ENCODE results near the gene GPR35.

Gene GPR35

GRCh38 chr2:240589850-240590525 lies 35.3 kb upstream of the GPR35 start:
- DNase-seq, result no peak

DNA sequence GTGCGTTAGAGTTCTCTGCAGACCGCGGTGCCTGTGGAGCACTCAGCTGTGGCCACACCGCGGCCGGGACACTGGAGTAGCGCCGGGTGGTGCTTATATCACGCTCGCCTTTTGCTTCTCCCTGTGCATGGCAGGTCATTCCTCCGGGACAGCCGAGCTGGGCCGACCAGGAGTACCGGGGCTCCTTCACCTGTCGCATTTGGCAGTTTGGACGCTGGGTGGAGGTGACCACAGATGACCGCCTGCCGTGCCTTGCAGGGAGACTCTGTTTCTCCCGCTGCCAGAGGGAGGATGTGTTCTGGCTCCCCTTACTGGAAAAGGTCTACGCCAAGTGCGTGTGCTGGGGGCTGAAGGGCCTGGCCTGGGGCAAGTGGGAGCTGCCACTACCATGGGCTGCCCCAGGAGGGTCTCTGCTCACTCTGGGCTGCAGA lies 34.6 kb upstream of the GPR35 start:
- no peak for DNase-seq

DNA sequence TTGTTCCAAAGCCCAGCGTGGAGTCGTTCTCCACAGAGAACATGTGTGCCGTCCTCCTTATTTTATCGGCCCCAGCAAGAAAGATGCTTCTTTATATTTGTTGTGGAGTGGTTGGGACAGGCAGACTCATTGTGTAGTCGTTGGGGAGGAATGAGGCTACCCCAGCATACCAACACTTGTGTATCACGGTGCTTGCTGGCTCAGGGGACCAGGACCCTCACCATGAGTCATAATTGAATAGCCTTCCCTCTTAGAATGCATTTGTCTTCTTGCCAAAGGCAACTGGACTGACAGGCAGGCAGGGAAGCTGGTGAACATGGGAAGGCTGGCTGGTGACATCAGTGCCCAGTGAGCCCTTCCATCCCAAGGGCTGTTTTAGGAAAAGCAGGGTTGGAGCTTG lies 34.1 kb upstream of the GPR35 start:
- no peak for DNase-seq

DNA sequence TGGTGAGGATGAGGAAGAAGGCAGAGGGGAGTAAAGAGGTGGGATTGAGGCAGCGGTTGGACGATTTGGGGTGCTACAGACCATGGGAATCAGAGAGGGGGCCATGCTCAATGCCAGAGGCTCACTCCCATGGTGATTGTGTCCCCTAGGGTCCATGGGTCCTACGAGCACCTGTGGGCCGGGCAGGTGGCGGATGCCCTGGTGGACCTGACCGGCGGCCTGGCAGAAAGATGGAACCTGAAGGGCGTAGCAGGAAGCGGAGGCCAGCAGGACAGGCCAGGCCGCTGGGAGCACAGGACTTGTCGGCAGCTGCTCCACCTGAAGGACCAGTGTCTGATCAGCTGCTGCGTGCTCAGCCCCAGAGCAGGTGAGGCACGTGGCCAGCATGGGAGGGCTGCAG lies 33.5 kb upstream of the GPR35 start:
- no peak for DNase-seq

DNA sequence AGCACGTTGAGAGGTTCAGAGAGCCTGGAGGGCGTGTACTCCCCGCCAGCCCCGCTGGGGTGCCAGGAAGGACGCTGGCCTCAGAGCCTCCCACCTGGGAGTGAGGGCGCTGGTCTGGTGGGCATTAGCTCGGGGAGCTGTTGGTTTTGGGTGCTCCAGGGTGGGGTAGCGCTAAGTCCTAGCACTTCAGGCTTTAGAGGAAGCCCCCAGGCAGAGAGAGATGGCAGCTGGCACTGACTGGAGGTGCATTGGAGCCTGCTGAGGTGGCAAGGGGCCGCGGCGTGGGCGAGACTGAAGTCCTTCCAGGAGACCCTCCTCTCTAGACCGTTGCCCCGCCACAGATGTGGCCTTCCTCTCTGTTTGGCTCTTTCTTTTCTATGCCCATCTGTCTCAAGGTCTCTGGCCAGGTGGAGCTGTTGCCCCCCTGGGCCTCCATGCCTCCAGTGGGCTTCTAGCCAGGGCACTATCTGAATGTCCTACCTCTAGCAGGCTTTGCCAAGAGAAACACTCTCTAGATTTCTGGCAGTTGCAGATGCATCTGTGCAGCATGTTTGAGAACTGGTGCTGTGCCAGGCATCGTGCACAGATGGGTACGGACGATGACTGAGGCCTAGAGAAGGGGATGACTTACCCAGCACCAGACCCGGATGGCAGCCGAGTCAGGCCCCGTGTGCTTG lies 32.1 kb upstream of the GPR35 start:
- peak; percentile 6 for DNase-seq

GRCh38 chr2:240593703-240594451 lies 31.4 kb upstream of the GPR35 start:
- DNase-seq, result peak; percentile 15

GRCh38 chr2:240594511-240595380 lies 30.5 kb upstream of the GPR35 start:
- peak; percentile 13 for DNase-seq

DNA sequence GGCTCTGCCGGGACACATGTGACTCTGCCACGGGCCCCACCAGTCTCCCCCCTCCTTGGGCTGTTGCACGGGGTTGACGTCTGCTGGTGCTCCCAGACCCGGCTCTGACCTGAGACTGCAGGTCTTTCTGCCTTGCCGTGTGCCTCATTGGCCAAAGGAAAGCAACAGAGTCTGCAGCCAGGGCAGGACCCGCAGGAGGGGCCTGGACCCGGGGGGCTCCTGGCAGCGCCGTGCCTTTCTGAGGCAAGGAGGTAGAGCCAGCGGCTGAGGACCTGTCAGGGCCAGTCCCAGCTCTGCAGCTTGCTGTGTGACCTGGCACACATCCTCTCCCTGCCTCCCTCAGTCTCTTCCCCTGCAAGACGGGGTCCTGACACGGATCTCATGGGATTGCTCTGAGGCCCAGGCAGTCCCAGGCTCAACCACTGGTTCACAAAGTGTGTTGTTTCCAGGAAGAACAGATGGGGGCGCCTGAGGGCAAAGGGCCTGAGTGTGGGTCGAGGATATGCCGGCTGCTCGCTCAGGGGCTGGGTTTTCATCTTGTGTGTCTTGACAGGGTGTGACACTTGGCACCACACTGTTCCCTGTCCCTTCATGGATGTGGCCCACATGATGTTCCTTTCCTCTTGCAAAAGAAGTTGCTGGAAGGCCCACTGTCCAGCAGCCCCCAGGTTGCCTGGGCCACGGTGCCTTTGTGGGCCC lies 29.8 kb upstream of the GPR35 start:
- DNase-seq, result peak; percentile 40

DNA sequence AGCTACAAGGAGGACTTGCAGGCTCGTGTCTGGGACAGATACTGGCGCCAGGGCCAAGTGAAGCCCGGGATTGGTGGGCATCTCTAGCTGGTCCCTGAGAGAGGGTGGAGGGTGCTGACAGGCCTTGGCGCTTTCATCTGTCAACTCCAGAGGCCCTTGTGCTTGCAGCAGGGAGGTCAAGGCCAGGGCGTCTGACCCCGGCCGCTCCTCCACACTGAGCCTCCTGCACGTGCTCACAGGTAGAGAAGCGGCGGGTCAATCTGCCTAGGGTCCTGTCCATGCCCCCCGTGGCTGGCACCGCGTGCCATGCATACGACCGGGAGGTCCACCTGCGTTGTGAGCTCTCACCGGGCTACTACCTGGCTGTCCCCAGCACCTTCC lies 29.2 kb upstream of the GPR35 start:
- DNase-seq, result peak; percentile 14

GRCh38 chr2:240596491-240596931 lies 28.8 kb upstream of the GPR35 start:
- peak; percentile 13 for DNase-seq

- peak; percentile 14 for DNase-seq
Measured at GRCh38 chr2:240597054-240597418, 28.2 kb upstream of the GPR35 start.

- peak; percentile 14 for DNase-seq
Measured at GRCh38 chr2:240597419-240598181, 27.7 kb upstream of the GPR35 start.

- peak; percentile 11 for DNase-seq
Measured at GRCh38 chr2:240598311-240598911, 26.9 kb upstream of the GPR35 start.

GRCh38 chr2:240599141-240599583 lies 26.1 kb upstream of the GPR35 start:
- DNase-seq, result peak; percentile 12

- DNase-seq, result peak; percentile 11
Measured at GRCh38 chr2:240600451-240600961, 24.8 kb upstream of the GPR35 start.

DNA sequence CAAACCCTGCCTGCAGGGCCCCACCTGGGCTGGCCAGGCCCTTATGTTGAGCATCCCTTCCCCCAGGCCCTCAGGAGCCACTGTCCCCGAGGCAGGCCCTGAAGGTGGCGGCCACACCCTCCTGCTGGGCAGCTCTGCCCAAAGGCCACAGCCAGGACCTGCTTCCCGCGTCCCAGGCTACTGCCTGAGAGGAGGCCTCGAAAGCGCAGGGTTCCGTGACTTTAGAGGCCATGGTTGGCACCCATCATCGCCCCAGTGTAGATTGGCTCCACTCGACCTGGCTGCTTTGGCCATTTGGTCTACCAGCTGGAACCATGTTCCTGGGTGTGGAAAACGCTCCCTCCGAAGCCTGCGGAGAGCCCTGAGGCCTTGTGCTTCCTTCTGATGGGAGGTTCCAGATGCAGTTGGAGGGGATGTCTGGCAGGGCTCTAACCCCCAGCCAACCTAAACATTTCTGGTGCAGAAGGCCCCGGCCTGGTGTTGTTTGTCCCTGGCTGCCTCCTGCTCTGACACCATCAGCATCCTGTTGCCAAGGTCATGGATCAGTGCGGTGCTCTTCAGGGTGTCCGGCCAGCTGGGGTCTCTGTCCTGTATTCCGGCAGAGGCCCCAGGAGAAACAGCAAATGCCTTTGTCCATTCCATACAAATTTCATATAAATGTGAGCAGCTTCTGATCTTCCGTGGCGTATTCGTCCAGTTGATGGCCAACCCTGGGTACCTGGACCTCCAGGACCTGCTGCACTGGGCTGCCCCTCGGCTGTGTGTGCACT lies 24.0 kb upstream of the GPR35 start:
- DNase-seq, result peak; percentile 13

GRCh38 chr2:240601831-240602160 lies 23.5 kb upstream of the GPR35 start:
- DNase-seq, result peak; percentile 8

- DNase-seq, result peak; percentile 8
Measured at GRCh38 chr2:240602266-240603050, 22.8 kb upstream of the GPR35 start.
